ENCODE results near the gene GRIK2. TPM values are rescaled to one million over a fixed set of nuclear protein-coding genes. Genes with fewer than 3 reads are reported as not detected.

The GRIK2 gene
- total RNA-seq, 1 experiment from 2014 or later: 0.70 TPM

DNA sequence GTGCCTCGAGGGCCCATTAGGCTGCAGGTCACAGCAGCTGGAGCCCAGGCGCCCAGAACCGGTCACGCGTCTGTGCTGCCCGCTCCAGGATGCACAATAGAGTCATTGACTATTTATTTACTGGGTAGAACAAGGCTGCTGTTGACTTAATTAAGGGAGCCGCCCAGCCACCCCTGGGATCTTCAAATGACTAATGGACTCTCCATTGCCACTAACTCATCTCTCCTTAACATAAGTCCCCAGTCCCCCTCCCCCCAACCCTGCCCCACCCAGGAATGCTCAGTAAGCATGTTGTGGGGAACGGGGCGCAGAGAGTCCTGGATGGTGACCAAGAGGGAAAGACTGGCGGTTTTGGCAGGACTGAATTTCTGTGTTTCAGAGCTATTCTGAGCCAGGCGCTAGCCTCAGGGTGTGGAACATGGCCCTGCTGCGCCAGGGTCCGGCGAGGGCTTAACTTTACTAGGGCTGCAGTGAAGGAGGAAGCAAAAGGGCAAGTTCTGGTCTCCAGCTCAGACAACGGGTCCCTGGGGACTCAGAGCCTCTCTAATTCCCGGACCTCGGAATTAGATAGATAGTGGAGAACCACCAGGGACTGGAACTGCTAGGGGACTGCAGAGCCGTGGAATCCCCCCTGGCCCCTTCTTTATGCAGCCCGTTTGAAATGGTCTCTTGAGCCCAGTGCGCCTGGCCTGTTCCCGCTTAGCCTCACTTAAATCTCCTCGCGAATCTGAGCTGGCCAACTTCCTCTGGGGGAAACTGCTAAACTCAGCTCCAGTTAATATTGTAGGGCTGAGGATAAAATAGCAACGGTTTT lies 1.5 kb upstream of the GRIK2 start:
- Histone ChIP-seq H2AFZ (ENCODE audit: low read length) (peak overlapping the region; percentile 1), H3K14ac (ENCODE audit: insufficient read depth, low read length) (no peak overlapping the region), H4K20me1 (ENCODE audit: control insufficient read depth, insufficient read depth, insufficient read length) (no peaks in the 10 kb centered on the region), H3K23ac (ENCODE audit: insufficient read length, low read depth, low read length) (no peak overlapping the region), H3K9me3 (ENCODE audit: control insufficient read depth, low read depth, low read length) (no peaks in the 10 kb centered on the region), H4K91ac (ENCODE audit: insufficient read length, low read depth, low read length) (no peak overlapping the region), H3K23me2 (ENCODE audit: insufficient read length, low read depth, low read length, poor library complexity, severe bottlenecking) (peaks cover 16% of the 10 kb centered on the region), H3K27me3 (ENCODE audit: insufficient read depth, low read length) (peaks cover 10% of the 10 kb centered on the region; the same call in 1 of the 2 replicates), H2BK12ac (ENCODE audit: insufficient read length, low read depth, low read length) (no peak overlapping the region), H3K4me2 (ENCODE audit: insufficient read depth, insufficient read length, low read length) (peak overlapping the region; percentile 94), H2BK5ac (ENCODE audit: insufficient read length, low read length) (no peak overlapping the region), H3K9ac (ENCODE audit: extremely low read depth, insufficient read length, low read length) (no peak overlapping the region), H3K18ac (ENCODE audit: insufficient read length, low read depth, low read length) (no peak overlapping the region), H4K8ac (replicated peaks; ENCODE audit: insufficient read length, low read depth, low read length) (no peak overlapping the region), H3K79me2 (ENCODE audit: insufficient read depth, low read length) (no peaks in the 10 kb centered on the region), H2BK15ac (ENCODE audit: low read depth, low read length) (no peak overlapping the region), H2BK120ac (ENCODE audit: low read depth, low read length, poor library complexity, severe bottlenecking) (no peak overlapping the region), H2AK5ac (ENCODE audit: insufficient read length, low read length) (no peak overlapping the region), H3K79me1 (ENCODE audit: insufficient read depth, low read depth, low read length, poor library complexity, severe bottlenecking) (no peaks in the 10 kb centered on the region), H3K4ac (ENCODE audit: low read depth, low read length) (no peak overlapping the region), H3K27ac (ENCODE audit: insufficient read length, low read depth, low read length) (no peak overlapping the region), H4K5ac (ENCODE audit: insufficient read length, low read depth, low read length) (no peak overlapping the region), H3K4me1 (ENCODE audit: insufficient read depth, low read length) (0 out of 2 replicates have a peak, but pooled peaks cover 2% of the 10 kb centered on the region), H3K56ac (ENCODE audit: insufficient read length, low read depth, low read length) (no peak overlapping the region), H3T11ph (ENCODE audit: low read length) (no peak overlapping the region), H2BK20ac (ENCODE audit: low read depth, low read length, poor library complexity, severe bottlenecking) (no peak overlapping the region)
- H3K27ac Mint-ChIP-seq: peak overlapping the region in 1 of 3 experiments; percentile 27; a peak in 1 of 7 replicates
- WGBS (ENCODE audit: extremely low coverage, insufficient read length, low lambda C conversion rate): no CpG with 5 or more reads among the region's 24 CpGs
- H3K36me3 Mint-ChIP-seq (ENCODE audit: insufficient read depth in 1 of 3, low read depth in 3 of 3): no peaks in the 10 kb centered on the region; a peak in 1 of 7 replicates
- TF ChIP-seq, protein P1, sequence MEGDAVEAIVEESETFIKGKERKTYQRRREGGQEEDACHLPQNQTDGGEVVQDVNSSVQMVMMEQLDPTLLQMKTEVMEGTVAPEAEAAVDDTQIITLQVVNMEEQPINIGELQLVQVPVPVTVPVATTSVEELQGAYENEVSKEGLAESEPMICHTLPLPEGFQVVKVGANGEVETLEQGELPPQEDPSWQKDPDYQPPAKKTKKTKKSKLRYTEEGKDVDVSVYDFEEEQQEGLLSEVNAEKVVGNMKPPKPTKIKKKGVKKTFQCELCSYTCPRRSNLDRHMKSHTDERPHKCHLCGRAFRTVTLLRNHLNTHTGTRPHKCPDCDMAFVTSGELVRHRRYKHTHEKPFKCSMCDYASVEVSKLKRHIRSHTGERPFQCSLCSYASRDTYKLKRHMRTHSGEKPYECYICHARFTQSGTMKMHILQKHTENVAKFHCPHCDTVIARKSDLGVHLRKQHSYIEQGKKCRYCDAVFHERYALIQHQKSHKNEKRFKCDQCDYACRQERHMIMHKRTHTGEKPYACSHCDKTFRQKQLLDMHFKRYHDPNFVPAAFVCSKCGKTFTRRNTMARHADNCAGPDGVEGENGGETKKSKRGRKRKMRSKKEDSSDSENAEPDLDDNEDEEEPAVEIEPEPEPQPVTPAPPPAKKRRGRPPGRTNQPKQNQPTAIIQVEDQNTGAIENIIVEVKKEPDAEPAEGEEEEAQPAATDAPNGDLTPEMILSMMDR (conservative IDR thresholded peaks at IDR 0.05): no peak
- peaks cover 67% of the 10 kb centered on the region for H3K27me3 Mint-ChIP-seq (ENCODE audit: low read depth)
- H3K9me3 Mint-ChIP-seq: no peaks in the 10 kb centered on the region; a peak in 1 of 5 replicates
- DNase-seq: peak; percentile 39
- H3K4me3 Mint-ChIP-seq: peak overlapping the region; percentile 72 to 92
- H3K4me1 Mint-ChIP-seq: peaks cover 11 to 23% of the 10 kb centered on the region in 2 experiments; a peak in 3 of 4 replicates

Measured in H9 (cell line).